Smooth muscle cell (in vitro differentiated cells): ENCODE data around the gene RBM44. TPM values are rescaled to one million over a fixed set of nuclear protein-coding genes. Genes with fewer than 3 reads are reported as not detected.

Experiments
- DNase-seq: peaks from one replicate; lab custom pipeline; 2025; ENCODE audit not compliant: unreplicated experiment; lab: John Stamatoyannopoulos, UW
- H2AFZ ChIP-seq: fragments of 200-600 bp; sonication (generic); 2 replicates; pipeline ENCODE4 v1.6.0; 2016; ENCODE audit warnings: antibody characterized with exemption, low read depth, mild to moderate bottlenecking
- H3F3A ChIP-seq: fragments of 200-600 bp; sonication (generic); 2 replicates; pipeline ENCODE4 v1.6.0; 2017; ENCODE audit warnings: antibody characterized with exemption, low read depth
- H3K27ac ChIP-seq: fragments of 200-600 bp; sonication (generic); 2 replicates; pipeline ENCODE4 v1.5.1; 2016; ENCODE audit warnings: low read depth, mild to moderate bottlenecking
- H3K27me3 ChIP-seq: fragments of 200-600 bp; sonication (generic); 2 replicates; pipeline ENCODE4 v1.6.1; 2016; ENCODE audit warnings: low read depth, mild to moderate bottlenecking
- H3K36me3 ChIP-seq: fragments of 200-600 bp; sonication (generic); 2 replicates; pipeline ENCODE4 v1.5.1; 2016; ENCODE audit warnings: low read depth
- H3K4me1 ChIP-seq: fragments of 200-600 bp; sonication (generic); 2 replicates; pipeline ENCODE4 v1.5.1; 2016; ENCODE audit warnings: low read depth
- H3K4me2 ChIP-seq: fragments of 200-600 bp; sonication (generic); 2 replicates; pipeline ENCODE4 v1.6.0; 2016; ENCODE audit warnings: mild to moderate bottlenecking
- H3K4me3 ChIP-seq: fragments of 200-600 bp; sonication (generic); 2 replicates; pipeline ENCODE4 v1.5.1; 2016; ENCODE audit warnings: mild to moderate bottlenecking
- H3K79me2 ChIP-seq: fragments of 200-600 bp; sonication (generic); 2 replicates; pipeline ENCODE4 v1.6.0; 2016; ENCODE audit warnings: low read depth, mild to moderate bottlenecking
- H3K9ac ChIP-seq: fragments of 200-600 bp; sonication (generic); 2 replicates; pipeline ENCODE4 v1.6.0; 2016; ENCODE audit warnings: low read depth
- H3K9me3 ChIP-seq: fragments of 200-600 bp; sonication (generic); replicated peaks from 2 replicates; pipeline ENCODE4 v1.5.1; 2016; ENCODE audit warnings: low read depth
- H4K20me1 ChIP-seq: fragments of 200-600 bp; sonication (generic); 2 replicates; pipeline ENCODE4 v1.6.0; 2016; ENCODE audit warnings: low read depth
- WGBS: methylation state at CpG from one replicate; pipeline ENCODE4 v1.1.7; 2016; ENCODE audit warnings: low lambda C conversion rate; 5-methylcytosine and 5-hydroxymethylcytosine counted together
- polyA plus RNA-seq: library from polyadenylated mRNA; unstranded; fragments of >200 nt; fragmentation: Nextera tagmentation; extraction: Ambion mirVana; gene quantifications from 2 replicates; pipeline ENCODE4 v1.2.1, GENCODE V29; 2016
- total RNA-seq: library from RNA; depleted of rRNA; stranded (reverse); fragments of >200 nt; gene quantifications from 2 replicates; pipeline ENCODE4 v1.2.3, GENCODE V29; 2014
- TF ChIP-seq, protein P1 (sequence below): fragments of 200-600 bp; sonication (generic); IDR thresholded peaks from 2 replicates; pipeline ENCODE4 v1.5.1; 2017; ENCODE audit warnings: borderline replicate concordance, mild to moderate bottlenecking, antibody characterized with exemption; ENCODE audit not compliant: insufficient read depth, poor library complexity, severe bottlenecking

RBM44 gene
- total and polyA plus RNA-seq, 2 experiments from 2014 or later = 0.15 to 1.2 TPM

DNA sequence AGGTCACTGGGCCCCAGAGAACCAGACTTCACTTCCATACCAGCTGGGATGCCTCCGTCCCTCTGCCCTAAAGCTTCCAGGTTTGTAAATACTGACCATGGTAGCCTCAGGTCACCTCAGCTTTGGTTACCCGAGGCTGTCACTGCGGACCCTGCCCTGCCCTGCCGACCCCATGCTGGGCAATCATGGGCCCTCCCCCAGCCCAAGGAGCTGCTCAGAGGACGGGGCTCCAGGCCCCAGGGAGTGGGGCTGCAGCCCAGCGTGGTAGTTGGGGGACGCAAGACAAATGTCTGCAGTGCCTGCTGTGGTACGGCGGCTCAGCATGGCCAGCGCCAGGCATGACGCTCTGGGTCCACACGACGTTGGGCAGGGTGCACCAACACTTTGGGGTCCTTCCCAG lies 86.1 kb downstream of the RBM44 start:
- 93% methylated on average over 13 of the region's 13 CpGs for WGBS
- H3K9ac ChIP-seq = no peak overlapping the region
- H3F3A ChIP-seq = no peaks in the 10 kb centered on the region
- no peaks in the 10 kb centered on the region for H3K4me1 ChIP-seq
- no peak overlapping the region for H3K4me3 ChIP-seq
- no peak overlapping the region for H3K4me2 ChIP-seq
- H2AFZ ChIP-seq = no peak overlapping the region
- H4K20me1 ChIP-seq = no peaks in the 10 kb centered on the region
- TF ChIP-seq, protein P1, sequence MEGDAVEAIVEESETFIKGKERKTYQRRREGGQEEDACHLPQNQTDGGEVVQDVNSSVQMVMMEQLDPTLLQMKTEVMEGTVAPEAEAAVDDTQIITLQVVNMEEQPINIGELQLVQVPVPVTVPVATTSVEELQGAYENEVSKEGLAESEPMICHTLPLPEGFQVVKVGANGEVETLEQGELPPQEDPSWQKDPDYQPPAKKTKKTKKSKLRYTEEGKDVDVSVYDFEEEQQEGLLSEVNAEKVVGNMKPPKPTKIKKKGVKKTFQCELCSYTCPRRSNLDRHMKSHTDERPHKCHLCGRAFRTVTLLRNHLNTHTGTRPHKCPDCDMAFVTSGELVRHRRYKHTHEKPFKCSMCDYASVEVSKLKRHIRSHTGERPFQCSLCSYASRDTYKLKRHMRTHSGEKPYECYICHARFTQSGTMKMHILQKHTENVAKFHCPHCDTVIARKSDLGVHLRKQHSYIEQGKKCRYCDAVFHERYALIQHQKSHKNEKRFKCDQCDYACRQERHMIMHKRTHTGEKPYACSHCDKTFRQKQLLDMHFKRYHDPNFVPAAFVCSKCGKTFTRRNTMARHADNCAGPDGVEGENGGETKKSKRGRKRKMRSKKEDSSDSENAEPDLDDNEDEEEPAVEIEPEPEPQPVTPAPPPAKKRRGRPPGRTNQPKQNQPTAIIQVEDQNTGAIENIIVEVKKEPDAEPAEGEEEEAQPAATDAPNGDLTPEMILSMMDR = no peak
- no peaks in the 10 kb centered on the region for H3K36me3 ChIP-seq
- no peaks in the 10 kb centered on the region for H3K79me2 ChIP-seq
- H3K27me3 ChIP-seq = no peaks in the 10 kb centered on the region
- no peaks in the 10 kb centered on the region for H3K9me3 ChIP-seq
- no peak for DNase-seq
- no peak overlapping the region for H3K27ac ChIP-seq

DNA sequence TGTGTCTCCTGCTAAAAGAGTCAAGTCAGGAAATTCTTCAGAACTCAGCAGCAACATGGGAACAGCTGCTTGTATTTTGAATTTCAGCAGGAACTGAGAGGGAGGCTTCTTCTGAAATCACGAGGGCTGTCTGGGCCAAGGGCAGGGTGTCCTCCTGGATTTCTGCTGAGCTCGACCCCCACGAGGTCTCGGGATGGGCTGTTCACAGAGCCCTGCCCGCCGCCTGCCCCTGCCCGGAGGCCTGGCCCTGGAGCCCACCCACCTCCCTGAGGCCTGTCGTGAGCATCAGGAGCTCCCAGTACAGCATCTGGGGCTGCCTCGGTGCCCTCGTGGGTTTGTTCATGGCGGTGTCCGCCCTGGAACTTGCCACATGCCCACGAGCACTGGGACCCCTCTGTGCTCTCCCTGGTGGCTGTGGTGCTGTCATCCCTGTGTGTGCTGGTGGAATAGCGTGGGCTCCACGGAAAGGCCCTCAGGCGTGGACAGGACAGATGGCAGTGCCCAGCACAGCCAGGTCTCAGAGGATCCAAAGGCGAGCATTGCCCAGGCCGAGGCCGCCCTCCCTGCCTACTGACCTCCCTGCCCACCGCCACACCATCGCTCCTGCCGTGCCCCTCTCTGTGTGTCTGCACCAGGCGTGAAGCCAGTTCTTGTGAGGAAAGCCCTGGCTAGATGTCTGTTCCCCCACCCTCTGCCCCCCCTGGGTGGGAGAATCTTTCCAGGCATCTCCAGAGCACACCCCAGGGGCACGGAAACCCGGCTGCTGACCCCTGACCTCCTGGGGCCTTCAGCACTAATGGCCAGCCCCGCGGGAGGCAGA lies 86.7 kb downstream of the RBM44 start:
- no peak overlapping the region for H3K9ac ChIP-seq
- H3K4me3 ChIP-seq = no peak overlapping the region
- H3K36me3 ChIP-seq = no peaks in the 10 kb centered on the region
- 91% methylated on average over 23 of the region's 27 CpGs for WGBS
- H2AFZ ChIP-seq = no peak overlapping the region
- H3K9me3 ChIP-seq = no peaks in the 10 kb centered on the region
- H3K79me2 ChIP-seq = no peaks in the 10 kb centered on the region
- DNase-seq = no peak
- H3F3A ChIP-seq = no peaks in the 10 kb centered on the region
- no peak overlapping the region for H3K4me2 ChIP-seq
- no peaks in the 10 kb centered on the region for H3K27me3 ChIP-seq
- TF ChIP-seq, protein P1 = no peak
- no peak overlapping the region for H3K27ac ChIP-seq
- no peaks in the 10 kb centered on the region for H4K20me1 ChIP-seq
- H3K4me1 ChIP-seq = no peaks in the 10 kb centered on the region

DNA sequence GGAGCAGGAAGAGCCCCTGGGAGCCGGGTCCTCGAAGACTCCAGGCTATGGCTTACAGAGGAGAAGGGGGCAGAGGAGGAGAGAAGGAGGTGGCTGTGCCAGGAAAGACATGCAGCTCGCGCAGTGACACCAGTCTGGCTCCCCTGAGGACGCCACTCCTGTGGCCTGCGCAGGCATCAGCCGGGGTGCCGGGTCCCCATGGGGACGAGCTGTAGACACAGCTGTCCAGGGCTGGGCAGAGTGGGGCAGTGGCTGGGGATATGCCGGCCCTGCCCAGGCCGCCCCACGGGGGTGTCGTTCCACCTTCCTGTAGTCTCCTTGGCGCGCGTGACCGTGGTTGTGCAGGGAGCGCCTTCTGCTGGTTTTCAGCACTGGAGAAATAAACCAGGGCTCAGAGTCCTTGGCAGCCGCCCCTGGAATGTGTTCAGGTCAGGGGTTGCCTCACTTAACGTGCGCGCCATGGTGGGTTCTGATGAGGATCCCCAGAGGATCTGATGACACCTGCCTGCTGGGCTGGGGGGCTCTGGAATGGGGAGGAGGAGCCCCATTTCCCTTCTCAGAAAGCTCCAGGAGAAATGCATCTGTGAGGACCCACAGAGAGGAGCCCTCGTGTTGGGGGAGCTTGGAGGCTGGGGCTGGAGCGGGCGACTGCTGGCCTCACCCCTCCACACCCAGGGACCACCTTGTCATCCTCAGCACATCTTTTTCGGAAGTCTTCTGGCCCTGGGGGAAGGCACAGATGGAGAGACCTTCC lies 87.5 kb downstream of the RBM44 start:
- H3K79me2 ChIP-seq = no peaks in the 10 kb centered on the region
- no peaks in the 10 kb centered on the region for H3F3A ChIP-seq
- H3K4me3 ChIP-seq = no peak overlapping the region
- TF ChIP-seq, protein P1 = no peak
- no peaks in the 10 kb centered on the region for H3K9me3 ChIP-seq
- no peak overlapping the region for H3K27ac ChIP-seq
- no peaks in the 10 kb centered on the region for H3K4me1 ChIP-seq
- H2AFZ ChIP-seq = no peak overlapping the region
- WGBS = 90% methylated on average over 26 of the region's 26 CpGs
- H3K27me3 ChIP-seq = no peaks in the 10 kb centered on the region
- no peaks in the 10 kb centered on the region for H4K20me1 ChIP-seq
- no peaks in the 10 kb centered on the region for H3K36me3 ChIP-seq
- DNase-seq = no peak
- H3K9ac ChIP-seq = no peak overlapping the region
- H3K4me2 ChIP-seq = no peak overlapping the region
